Neuron (in vitro differentiated cells): ENCODE results near the gene ADIRF.

Source experiments
- H2AFZ ChIP-seq: one replicate; pipeline ENCODE4 v1.6.1; 2013; ENCODE audit warnings: low read depth, mild to moderate bottlenecking, inconsistent platforms, low read length, moderate library complexity
- H3K27me3 ChIP-seq: one replicate; pipeline ENCODE4 v1.6.1; 2013; ENCODE audit warnings: low read length; ENCODE audit not compliant: insufficient read depth
- H3K36me3 ChIP-seq: one replicate; pipeline ENCODE4 v1.6.1; 2013; ENCODE audit warnings: low read length; ENCODE audit not compliant: insufficient read depth
- H3K4me1 ChIP-seq: one replicate; pipeline ENCODE4 v1.6.1; 2013; ENCODE audit warnings: low read length; ENCODE audit not compliant: insufficient read depth
- H3K4me3 ChIP-seq: 2 replicates; pipeline ENCODE4 v1.5.1; 2013; ENCODE audit warnings: mild to moderate bottlenecking, low read length, moderate library complexity
- H3K9me3 ChIP-seq: one replicate; pipeline ENCODE4 v1.6.1; 2013; ENCODE audit warnings: low read length

ADIRF gene

DNA sequence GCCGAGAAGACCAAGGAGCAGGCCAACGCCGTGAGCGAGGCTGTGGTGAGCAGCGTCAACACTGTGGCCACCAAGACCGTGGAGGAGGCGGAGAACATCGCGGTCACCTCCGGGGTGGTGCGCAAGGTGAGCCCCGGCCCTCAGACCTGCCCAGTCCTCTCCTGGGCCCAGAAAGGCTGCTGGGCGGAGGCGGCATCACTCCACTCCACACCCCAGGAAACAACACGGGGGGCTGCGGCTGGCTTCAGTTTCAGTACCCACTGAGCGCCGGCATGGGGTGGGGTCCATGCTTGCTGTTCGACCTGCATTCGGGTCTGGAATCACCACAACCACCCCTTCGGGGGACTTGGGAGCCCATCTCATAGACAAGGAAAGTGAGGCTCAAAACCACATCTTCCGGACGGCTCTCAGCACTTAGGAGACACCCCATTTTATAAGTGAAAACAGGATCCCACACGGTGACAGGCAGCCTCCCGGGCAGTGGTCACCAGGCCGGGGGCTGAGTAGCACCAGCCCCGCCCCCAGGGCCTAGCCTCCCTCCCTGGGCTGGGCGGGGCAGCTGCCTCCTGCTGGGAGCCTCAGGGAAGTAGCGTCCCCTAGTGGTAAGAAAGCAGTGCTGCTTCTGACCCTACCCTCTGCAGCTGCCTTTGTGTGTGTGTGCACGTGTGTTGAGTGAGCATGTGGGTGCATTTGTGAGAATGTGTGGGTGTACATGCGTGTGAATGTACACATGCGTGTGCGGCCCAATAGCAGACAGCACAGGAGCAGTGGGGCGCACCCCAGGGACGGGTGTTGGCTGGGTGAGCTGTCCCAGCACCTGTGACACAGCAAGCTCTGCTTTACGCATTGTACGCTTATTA is 8.0 kb upstream of the ADIRF start:
- Histone ChIP-seq H2AFZ (no peak overlapping the region), H3K4me3 (no peak overlapping the region), H3K36me3 (no peaks in the 10 kb centered on the region), H3K27me3 (no peaks in the 10 kb centered on the region), H3K9me3 (no peaks in the 10 kb centered on the region), H3K4me1 (peaks cover 13% of the 10 kb centered on the region)

GRCh38 chr10:86960863-86961434 is 7.3 kb upstream of the ADIRF start:
- peaks cover 10% of the 10 kb centered on the region for H3K4me1 ChIP-seq
- no peak overlapping the region for H2AFZ ChIP-seq
- no peaks in the 10 kb centered on the region for H3K27me3 ChIP-seq
- H3K9me3 ChIP-seq, result no peaks in the 10 kb centered on the region
- H3K36me3 ChIP-seq, result no peaks in the 10 kb centered on the region
- no peak overlapping the region for H3K4me3 ChIP-seq

DNA sequence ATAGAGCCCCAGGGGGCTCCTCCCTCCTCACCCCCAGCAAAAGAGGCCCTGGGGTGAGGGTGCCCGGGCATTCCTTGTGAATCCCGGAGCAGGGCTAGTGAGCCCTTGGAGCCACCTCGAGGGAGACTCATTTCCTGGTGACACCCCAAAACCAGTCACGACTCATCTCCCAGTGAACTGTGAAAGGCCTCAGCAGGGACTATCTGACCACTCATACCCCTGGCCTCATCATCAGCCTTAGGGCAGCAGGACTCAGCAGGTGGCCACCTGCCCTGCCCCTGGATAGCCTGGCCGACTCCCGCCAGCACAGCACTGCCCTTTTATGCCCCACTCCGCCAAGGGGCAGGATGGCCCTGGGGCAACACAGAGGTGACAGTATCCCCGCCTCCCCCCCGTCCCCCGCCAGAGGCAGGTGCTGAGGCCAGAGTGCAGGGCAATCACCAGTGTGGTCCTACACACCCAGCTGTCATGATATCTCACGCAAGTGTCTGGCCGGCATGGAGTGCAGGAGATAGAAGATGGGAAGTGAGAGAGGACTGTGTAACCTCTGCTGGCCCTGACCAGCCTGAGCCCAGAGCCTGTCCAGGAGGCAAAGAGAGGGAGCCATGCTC is 6.7 kb upstream of the ADIRF start:
- H3K36me3 ChIP-seq, result no peaks in the 10 kb centered on the region
- no peaks in the 10 kb centered on the region for H3K9me3 ChIP-seq
- H3K27me3 ChIP-seq, result no peaks in the 10 kb centered on the region
- H2AFZ ChIP-seq, result no peak overlapping the region
- H3K4me3 ChIP-seq, result no peak overlapping the region
- H3K4me1 ChIP-seq, result peaks cover 15% of the 10 kb centered on the region

DNA sequence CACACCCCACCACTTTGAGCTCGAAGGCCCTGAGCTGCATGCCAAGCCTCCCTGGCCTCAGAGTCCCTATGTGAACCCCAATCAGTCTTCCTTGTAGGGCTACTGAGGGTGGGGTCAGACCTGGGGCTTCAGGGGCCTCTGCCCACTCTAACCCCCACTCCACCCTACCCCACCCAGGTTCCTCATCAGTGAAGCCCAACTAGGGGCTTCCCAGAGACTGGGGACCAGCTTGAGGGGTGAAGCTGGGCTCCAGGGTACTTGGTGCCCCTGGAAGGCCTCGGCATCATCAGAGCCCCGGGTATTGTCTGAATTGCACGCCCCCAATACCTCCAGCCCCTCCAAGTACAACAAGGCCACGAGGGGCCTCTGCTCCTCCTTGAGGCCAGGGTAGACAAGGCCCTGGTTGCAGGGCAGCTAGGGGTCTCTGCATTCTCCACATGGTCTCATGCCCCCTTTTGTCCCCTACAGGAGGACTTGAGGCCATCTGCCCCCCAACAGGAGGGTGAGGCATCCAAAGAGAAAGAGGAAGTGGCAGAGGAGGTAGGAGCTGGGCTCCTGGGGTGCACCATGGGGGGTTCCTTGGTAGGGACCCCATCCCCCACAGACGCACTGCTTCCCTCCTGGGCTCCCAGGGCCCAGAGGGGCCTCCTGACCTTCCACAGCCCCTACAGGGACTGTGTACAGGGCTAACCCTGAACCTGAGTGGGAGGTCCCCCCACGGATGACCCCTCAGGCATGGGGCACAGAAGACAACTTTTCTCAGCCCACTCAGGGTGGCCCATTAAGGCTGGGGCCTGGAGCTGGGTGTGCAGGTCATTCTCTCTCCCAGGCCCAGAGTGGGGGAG is 5.9 kb upstream of the ADIRF start:
- no peak overlapping the region for H2AFZ ChIP-seq
- H3K4me3 ChIP-seq, result no peak overlapping the region
- no peaks in the 10 kb centered on the region for H3K27me3 ChIP-seq
- no peaks in the 10 kb centered on the region for H3K36me3 ChIP-seq
- H3K4me1 ChIP-seq, result peaks cover 20% of the 10 kb centered on the region
- H3K9me3 ChIP-seq, result no peaks in the 10 kb centered on the region

DNA sequence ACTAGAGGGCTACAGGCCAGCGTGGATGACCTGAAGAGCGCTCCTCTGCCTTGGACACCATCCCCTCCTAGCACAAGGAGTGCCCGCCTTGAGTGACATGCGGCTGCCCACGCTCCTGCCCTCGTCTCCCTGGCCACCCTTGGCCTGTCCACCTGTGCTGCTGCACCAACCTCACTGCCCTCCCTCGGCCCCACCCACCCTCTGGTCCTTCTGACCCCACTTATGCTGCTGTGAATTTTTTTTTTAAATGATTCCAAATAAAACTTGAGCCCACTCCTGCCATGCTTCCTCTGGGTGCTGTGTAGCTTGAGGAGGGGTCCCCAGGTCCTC is 5.3 kb upstream of the ADIRF start:
- Histone ChIP-seq H3K4me1 (peaks cover 20% of the 10 kb centered on the region), H3K9me3 (no peaks in the 10 kb centered on the region), H2AFZ (no peak overlapping the region), H3K36me3 (no peaks in the 10 kb centered on the region), H3K4me3 (no peak overlapping the region), H3K27me3 (no peaks in the 10 kb centered on the region)

GRCh38 chr10:86963341-86963919 is 4.9 kb upstream of the ADIRF start:
- Histone ChIP-seq H3K4me1 (peaks cover 20% of the 10 kb centered on the region), H3K27me3 (no peaks in the 10 kb centered on the region), H3K36me3 (no peaks in the 10 kb centered on the region), H2AFZ (no peak overlapping the region), H3K9me3 (no peaks in the 10 kb centered on the region), H3K4me3 (no peak overlapping the region)

GRCh38 chr10:86964061-86964846 is 4.0 kb upstream of the ADIRF start:
- Histone ChIP-seq H3K4me3 (no peak overlapping the region), H3K36me3 (no peaks in the 10 kb centered on the region), H3K9me3 (no peaks in the 10 kb centered on the region), H3K4me1 (peaks cover 15% of the 10 kb centered on the region), H2AFZ (no peak overlapping the region), H3K27me3 (no peaks in the 10 kb centered on the region)

DNA sequence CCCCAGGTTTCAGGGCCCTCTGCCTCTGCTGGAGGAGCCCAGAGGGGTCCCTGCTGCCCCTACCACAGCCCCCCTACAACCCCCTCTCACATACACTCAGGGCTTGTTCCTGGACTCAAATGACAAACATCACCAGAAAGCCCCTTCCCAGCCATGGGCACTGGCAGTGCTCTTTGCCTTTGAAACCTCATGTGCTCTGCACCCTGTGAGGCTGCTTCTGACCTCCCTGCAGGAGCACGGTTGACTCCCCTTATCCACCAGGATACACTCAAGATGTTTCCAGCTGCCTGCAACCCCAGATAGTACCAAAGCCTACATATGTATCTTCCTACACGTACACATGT is 3.5 kb upstream of the ADIRF start:
- Histone ChIP-seq H3K4me1 (peaks cover 17% of the 10 kb centered on the region), H3K9me3 (no peaks in the 10 kb centered on the region), H3K36me3 (no peaks in the 10 kb centered on the region), H3K4me3 (no peak overlapping the region), H2AFZ (no peak overlapping the region), H3K27me3 (no peaks in the 10 kb centered on the region)

DNA sequence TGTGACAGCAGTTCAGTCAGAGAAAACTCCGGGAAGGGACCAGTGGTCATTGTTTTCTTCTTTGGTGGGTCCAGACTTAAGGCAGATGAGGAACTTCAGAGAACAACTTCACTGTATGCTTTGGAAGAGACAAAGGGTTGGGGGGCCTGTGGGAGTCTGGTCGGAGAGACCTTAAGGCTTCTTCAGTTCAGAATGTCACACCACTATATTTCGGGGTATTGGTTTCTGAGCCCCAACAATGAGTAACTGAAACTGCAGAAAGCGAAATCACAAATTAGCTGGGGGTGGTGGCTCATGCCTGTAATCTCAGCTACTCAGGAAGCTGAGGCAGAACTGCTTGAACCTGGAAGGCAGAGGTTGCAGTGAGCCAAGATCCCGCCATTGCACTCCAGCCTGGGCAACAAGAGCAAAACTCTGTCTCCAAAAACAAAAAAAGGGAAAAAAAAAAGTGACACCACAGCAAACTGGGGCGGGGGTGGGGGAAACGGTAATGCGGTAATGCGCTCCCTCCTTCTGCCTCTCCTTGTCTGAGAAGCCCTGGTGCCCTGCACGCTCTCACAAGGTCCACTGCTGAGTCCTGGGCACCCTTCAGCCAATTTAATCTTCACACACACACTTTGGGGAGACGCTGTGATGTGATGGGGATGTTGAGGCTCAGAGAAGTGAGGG is 2.2 kb upstream of the ADIRF start:
- Histone ChIP-seq H3K36me3 (no peaks in the 10 kb centered on the region), H3K4me3 (no peak overlapping the region), H2AFZ (peak overlapping the region; percentile 11), H3K9me3 (no peaks in the 10 kb centered on the region), H3K4me1 (peaks cover 19% of the 10 kb centered on the region), H3K27me3 (no peaks in the 10 kb centered on the region)

DNA sequence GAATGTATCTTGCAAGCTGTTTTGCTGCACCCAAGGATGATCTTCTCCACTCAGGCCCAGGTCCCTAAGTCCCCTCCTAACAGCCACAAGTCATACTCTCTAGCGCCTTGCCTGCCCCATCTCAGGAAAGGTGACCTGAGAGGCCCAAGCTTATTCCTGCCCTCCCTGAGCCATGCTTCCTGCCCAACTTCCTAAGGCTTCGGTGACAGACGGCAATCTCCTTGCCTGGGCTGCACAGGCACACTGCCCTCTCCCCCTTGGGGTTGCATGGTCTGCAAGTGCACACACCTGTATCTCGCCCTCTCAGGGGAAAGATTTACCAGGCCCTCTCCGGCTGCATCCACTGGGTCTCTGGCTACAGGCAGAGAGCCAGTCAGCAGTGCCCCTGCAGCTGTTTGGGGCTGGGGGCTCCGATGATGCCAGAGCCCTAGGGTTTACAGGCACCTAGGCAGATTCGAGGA is 771 bp upstream of the ADIRF start:
- H3K9me3 ChIP-seq, result peaks cover 3% of the 10 kb centered on the region
- H3K4me3 ChIP-seq, result no peak overlapping the region
- H3K27me3 ChIP-seq, result no peaks in the 10 kb centered on the region
- no peak overlapping the region for H2AFZ ChIP-seq
- H3K4me1 ChIP-seq, result peaks cover 19% of the 10 kb centered on the region
- no peaks in the 10 kb centered on the region for H3K36me3 ChIP-seq

- Histone ChIP-seq H3K9me3 (peaks cover 3% of the 10 kb centered on the region), H2AFZ (no peak overlapping the region), H3K36me3 (no peaks in the 10 kb centered on the region), H3K4me3 (no peak overlapping the region), H3K4me1 (peaks cover 19% of the 10 kb centered on the region), H3K27me3 (no peaks in the 10 kb centered on the region)
Measured at GRCh38 chr10:86968994-86969355, 693 bp downstream of the ADIRF start.
